Endothelial cell of umbilical vein (primary cell): ENCODE data around the gene CFAP141. TPM values are rescaled to one million over a fixed set of nuclear protein-coding genes. Genes with fewer than 3 reads are reported as not detected.

ENCODE experiments used
- BruUV-seq: library from RNA; stranded (reverse); fragments of 400-500 nt; replicated peaks from 2 replicates; lab custom pipeline; 2021; lab: Mats Ljungman, UMichigan
- CTCF ChIA-PET: fragments of 300-600, 350-600 bp; sonication (Branson Sonifier 250); formaldehyde crosslinking; loops from one replicate; lab custom pipeline; 2021; ENCODE audit warnings: antibody characterized with exemption, inconsistent platforms; lab: Charles Lee
- POLR2A ChIA-PET: fragments of 300-600, 350-600 bp; sonication (Branson Sonifier 250); formaldehyde crosslinking; loops from one replicate; lab custom pipeline; 2021; ENCODE audit warnings: antibody characterized with exemption, inconsistent platforms; lab: Charles Lee
- DNase-seq: peaks from one replicate; pipeline ENCODE4 v3.0.0-alpha.2; 2011; ENCODE audit warnings: low read depth, low spot score
- FAIRE-seq: peaks from 2 replicates; lab custom pipeline; 2011; peaks lifted over from hg19 to GRCh38; lab: Jason Lieb, UNC
- H2AFZ ChIP-seq: 2 replicates; pipeline ENCODE4 v1.6.0; 2012; ENCODE audit warnings: low read depth, low read length, control low read depth, inconsistent platforms
- H3K27ac ChIP-seq: 2 replicates; pipeline ENCODE4 v1.5.1; 2011; ENCODE audit warnings: low read depth, mild to moderate bottlenecking, control low read depth, low read length, moderate library complexity; ENCODE audit not compliant: insufficient read depth
- H3K27me3 ChIP-seq, 2 experiments: 2 replicates each; pipeline versions ENCODE4 v1.6.0 to v1.6.1; 2011; ENCODE audit warnings: low read length in 2 of 2, mixed read lengths in 1 of 2; ENCODE audit not compliant: control insufficient read depth in 2 of 2, insufficient read depth in 2 of 2
- H3K36me3 ChIP-seq, 2 experiments: 2 replicates in 1 of 2; 3 replicates in 1 of 2; pipeline ENCODE4 v1.5.1; 2011; ENCODE audit warnings: low read length in 2 of 2, mild to moderate bottlenecking in 1 of 2, moderate library complexity in 1 of 2; ENCODE audit not compliant: control insufficient read depth in 2 of 2, insufficient read depth in 2 of 2; ENCODE audit errors: extremely low read depth in 1 of 2
- H3K4me1 ChIP-seq: 3 replicates; pipeline ENCODE4 v1.5.1; 2011; ENCODE audit warnings: mild to moderate bottlenecking, low read length; ENCODE audit not compliant: control insufficient read depth, insufficient read depth; ENCODE audit errors: extremely low read depth
- H3K4me2 ChIP-seq: 2 replicates; pipeline ENCODE4 v1.6.1; 2011; ENCODE audit warnings: low read length, control low read depth, mixed read lengths; ENCODE audit not compliant: insufficient read depth
- H3K4me3 ChIP-seq, 3 experiments: fragments of 200-600 bp in 1 of 3; sonication (generic), shearing (Covaris generic) in 1 of 3; replicated peaks in 1 of 3; 2 replicates each; pipeline ENCODE4 v1.5.1; 2011 to 2016; ENCODE audit warnings: control low read depth in 3 of 3, low read length in 3 of 3, mild to moderate bottlenecking in 2 of 3, inconsistent platforms in 1 of 3, low read depth in 1 of 3, moderate library complexity in 1 of 3; ENCODE audit not compliant: insufficient read depth in 1 of 3
- H3K79me2 ChIP-seq: 2 replicates; pipeline ENCODE4 v1.6.0; 2012; ENCODE audit warnings: low read length, inconsistent platforms; ENCODE audit not compliant: control insufficient read depth, insufficient read depth
- H3K9ac ChIP-seq: replicated peaks from 2 replicates; pipeline ENCODE3; 2011; ENCODE audit warnings: low read length, control low read depth; ENCODE audit not compliant: insufficient read depth; ENCODE audit errors: extremely low read depth
- H3K9me1 ChIP-seq: replicated peaks from 3 replicates; pipeline ENCODE4 v1.6.0; 2011; ENCODE audit warnings: mild to moderate bottlenecking, low read length; ENCODE audit not compliant: control insufficient read depth, insufficient read depth; ENCODE audit errors: extremely low read depth
- H3K9me3 ChIP-seq: replicated peaks from 2 replicates; pipeline ENCODE4 v1.5.1; 2012; ENCODE audit warnings: low read length, inconsistent platforms; ENCODE audit not compliant: control insufficient read depth, insufficient read depth
- H4K20me1 ChIP-seq: replicated peaks from 2 replicates; pipeline ENCODE3; 2011; ENCODE audit warnings: mild to moderate bottlenecking, low read length; ENCODE audit not compliant: control insufficient read depth, insufficient read depth; ENCODE audit errors: extremely low read depth
- CTCF ChIP-seq, 2 donors: IDR thresholded peaks; 1 replicate in 1 of 2; 2 replicates in 1 of 2; pipeline ENCODE4 v1.5.1; 2011; ENCODE audit warnings: low read length in 2 of 2, mild to moderate bottlenecking in 2 of 2, moderate library complexity in 2 of 2, control low read depth in 1 of 2, inconsistent platforms in 1 of 2, low read depth in 1 of 2; ENCODE audit not compliant: insufficient read depth in 1 of 2; ENCODE audit errors: extremely low read depth in 1 of 2
- FOS ChIP-seq: IDR thresholded peaks from 2 replicates; pipeline ENCODE4 v1.6.1; 2011; ENCODE audit warnings: mild to moderate bottlenecking, low read length, moderate library complexity, borderline replicate concordance; ENCODE audit not compliant: insufficient read depth
- JUN ChIP-seq: IDR thresholded peaks from 2 replicates; pipeline ENCODE4 v1.6.1; 2011; ENCODE audit warnings: borderline replicate concordance, low read depth; ENCODE audit not compliant: insufficient read length, insufficient read depth
- POLR2A ChIP-seq: IDR thresholded peaks from 2 replicates; pipeline ENCODE4 v1.6.1; 2012; ENCODE audit warnings: low read depth, mild to moderate bottlenecking, control low read depth, low read length
- dilution Hi-C: fragments of 300-500 bp; cut with MboI; formaldehyde crosslinking; loops from one replicate; pipeline ENCODE4 v1.15.0; 2019; ENCODE audit warnings: low sequenced_read_pairs; ENCODE audit not compliant: extremely low pct_ligation_motif_present
- intact Hi-C: fragments of 100-400 bp; cut with micrococcal nuclease; formaldehyde crosslinking; loops from one replicate; pipeline ENCODE4 v1.10.0; 2022
- polyA plus RNA-seq, 4 experiments: library from polyadenylated mRNA; depleted of rRNA in 3 of 4; stranded (reverse) in 3 of 4; unstranded in 1 of 4; fragments of >200 nt; gene quantifications; 2 replicates each; pipeline versions ENCODE4 v1.2.1 to v1.2.3, GENCODE V29; 2011 to 2012; ENCODE audit warnings: missing spikeins in 1 of 4
- total RNA-seq: library from RNA; stranded (reverse); gene quantifications from 2 replicates; pipeline ENCODE4 v1.2.3, GENCODE V29; 2021

CFAP141 gene
- total and polyA plus RNA-seq, 2 donors (not counting 3 experiments of a cell fraction or from before 2014, with no cell fraction given), result not detected

GRCh38 chr1:154182344-154183045 is 23.6 kb downstream of the CFAP141 start:
- ChIA-PET POLR2A (interaction anchor here (0.6 to 0.9 kb wide), 3 partner anchors 10 to 89 kb away, joined by 3 to 5 read pairs (median 4); partner anchors contain the start of genes TPM3 and UBAP2L), CTCF (interaction anchor here (0.8 to 1.3 kb wide), 4 partner anchors 14 to 152 kb away, joined by 3 to 8 read pairs (median 4); no protein-coding TSS in a partner anchor)

More at GRCh38 chr1:154182344-154183045, 23.6 kb downstream of the CFAP141 start:
- H3K9me3 ChIP-seq, result no peaks in the 10 kb centered on the region
- peaks cover 0 to 3% of the 10 kb centered on the region in 2 experiments for H3K27me3 ChIP-seq
- H3K79me2 ChIP-seq, result peaks cover 55% of the 10 kb centered on the region
- H3K4me3 ChIP-seq, result peak overlapping the region; percentile 87 to 99 (median 93)
- H3K9me1 ChIP-seq, result no peaks in the 10 kb centered on the region
- DNase-seq, result peak; percentile 79
- dilution Hi-C loops (no loop called here), intact Hi-C loops (loop anchor here (1.0 to 5.0 kb wide), 3 partner anchors 38 to 190 kb away; partner anchors contain the start of genes ATP8B2, RPS27 and UBAP2L)
- BruUV-seq, result TSS peak; percentile 77
- no peak overlapping the region for H2AFZ ChIP-seq
- H4K20me1 ChIP-seq, result peaks cover 4% of the 10 kb centered on the region
- peak overlapping the region; percentile 84 for H3K9ac ChIP-seq
- TF ChIP-seq FOS (peak; percentile 36), JUN (no peak), CTCF (IDR thresholded peaks at IDR 0.05; ENCODE audit: extremely low read depth in 1 of 2, insufficient read depth in 1 of 2, low read depth in 1 of 2, low read length in 2 of 2) (no peak), POLR2A (peak; percentile 71)
- H3K4me1 ChIP-seq, result peaks cover 38% of the 10 kb centered on the region
- no peak for FAIRE-seq
- H3K27ac ChIP-seq, result peak overlapping the region; percentile 64
- peak overlapping the region; percentile 96 for H3K4me2 ChIP-seq
- H3K36me3 ChIP-seq, result peaks cover 0 to 13% of the 10 kb centered on the region in 2 experiments
